NCI-H446 (cell line): ENCODE results near the gene ETS1.

Experiments used
- DNase-seq, 2 experiments: peaks; one replicate each; lab custom pipeline; 2025; lab: John Stamatoyannopoulos, UW

ETS1 gene

GRCh38 chr11:128482512-128483191 is 104.7 kb downstream of the ETS1 start:
- DNase-seq = no peak

- no peak for DNase-seq
Measured at GRCh38 chr11:128482092-128482491, 105.3 kb downstream of the ETS1 start.

GRCh38 chr11:128481135-128481534 is 106.2 kb downstream of the ETS1 start:
- DNase-seq = no peak

DNA sequence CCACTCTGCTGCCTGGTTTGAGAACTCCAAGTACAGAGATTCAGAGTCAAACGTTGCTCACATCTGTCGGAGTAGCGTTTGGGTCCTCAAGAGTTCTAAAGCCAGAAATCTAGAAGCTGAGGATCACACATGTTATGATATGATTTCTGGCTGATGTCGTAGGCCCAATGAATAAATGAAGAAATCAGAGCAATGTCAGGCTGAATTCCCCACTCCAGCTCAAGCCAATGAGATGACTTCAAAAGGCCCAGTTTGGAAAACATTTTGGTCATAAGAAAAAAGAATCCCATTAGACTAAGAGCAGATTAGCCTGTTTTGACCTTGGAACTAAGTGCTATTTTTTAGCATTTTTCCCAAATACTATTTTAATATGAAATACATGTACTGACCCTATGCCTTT is 106.7 kb downstream of the ETS1 start:
- DNase-seq = no peak

- no peak for DNase-seq
Measured at GRCh38 chr11:128480066-128480465, 107.3 kb downstream of the ETS1 start.

DNA sequence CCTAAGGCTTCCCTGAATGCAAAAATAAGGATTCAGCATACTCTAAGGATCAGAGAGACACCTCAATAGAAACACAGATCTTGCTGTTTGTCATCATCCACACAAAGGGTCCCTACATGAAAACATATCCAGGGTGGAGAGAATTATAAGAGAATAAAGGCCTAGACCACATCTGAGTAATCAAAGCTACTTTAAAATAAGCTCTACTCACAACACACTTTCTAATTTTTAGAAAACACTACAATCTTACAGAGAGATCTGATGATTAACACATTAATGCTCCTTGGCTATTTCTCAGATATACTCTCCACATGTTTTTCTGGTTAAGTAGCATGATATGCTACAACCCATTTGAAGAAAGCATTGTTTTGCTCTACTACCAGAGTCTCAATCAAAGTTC is 108.2 kb downstream of the ETS1 start:
- no peak for DNase-seq

GRCh38 chr11:128478305-128478704 is 109.1 kb downstream of the ETS1 start:
- DNase-seq = no peak

- DNase-seq = no peak
Measured at GRCh38 chr11:128477811-128478210, 109.5 kb downstream of the ETS1 start.

GRCh38 chr11:128477278-128477677 is 110.1 kb downstream of the ETS1 start:
- no peak for DNase-seq

- no peak for DNase-seq
Measured at GRCh38 chr11:128476729-128477128, 110.6 kb downstream of the ETS1 start.

GRCh38 chr11:128476049-128476448 is 111.3 kb downstream of the ETS1 start:
- DNase-seq = no peak

- no peak for DNase-seq
Measured at GRCh38 chr11:128474036-128474874, 113.1 kb downstream of the ETS1 start.

DNA sequence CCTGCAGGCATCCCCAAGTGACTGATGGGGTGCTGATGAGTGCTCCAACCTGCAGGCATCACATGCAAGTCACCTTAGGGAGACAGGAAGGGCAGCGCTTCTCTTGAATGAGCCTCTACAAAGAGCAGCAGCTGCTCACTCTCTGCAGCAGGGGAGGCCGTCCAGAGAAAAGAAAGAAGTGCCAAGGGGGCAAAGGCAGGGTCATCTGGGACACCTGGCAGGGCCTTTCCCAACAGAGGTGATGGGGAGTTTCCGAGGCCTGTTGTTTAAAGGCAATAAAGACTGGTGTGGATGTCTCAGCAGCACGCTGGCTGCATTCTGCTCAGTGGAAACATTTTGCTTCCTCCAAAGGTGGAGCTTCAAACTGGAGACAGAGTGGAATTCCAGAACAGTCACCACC is 113.7 kb downstream of the ETS1 start:
- DNase-seq = no peak

DNA sequence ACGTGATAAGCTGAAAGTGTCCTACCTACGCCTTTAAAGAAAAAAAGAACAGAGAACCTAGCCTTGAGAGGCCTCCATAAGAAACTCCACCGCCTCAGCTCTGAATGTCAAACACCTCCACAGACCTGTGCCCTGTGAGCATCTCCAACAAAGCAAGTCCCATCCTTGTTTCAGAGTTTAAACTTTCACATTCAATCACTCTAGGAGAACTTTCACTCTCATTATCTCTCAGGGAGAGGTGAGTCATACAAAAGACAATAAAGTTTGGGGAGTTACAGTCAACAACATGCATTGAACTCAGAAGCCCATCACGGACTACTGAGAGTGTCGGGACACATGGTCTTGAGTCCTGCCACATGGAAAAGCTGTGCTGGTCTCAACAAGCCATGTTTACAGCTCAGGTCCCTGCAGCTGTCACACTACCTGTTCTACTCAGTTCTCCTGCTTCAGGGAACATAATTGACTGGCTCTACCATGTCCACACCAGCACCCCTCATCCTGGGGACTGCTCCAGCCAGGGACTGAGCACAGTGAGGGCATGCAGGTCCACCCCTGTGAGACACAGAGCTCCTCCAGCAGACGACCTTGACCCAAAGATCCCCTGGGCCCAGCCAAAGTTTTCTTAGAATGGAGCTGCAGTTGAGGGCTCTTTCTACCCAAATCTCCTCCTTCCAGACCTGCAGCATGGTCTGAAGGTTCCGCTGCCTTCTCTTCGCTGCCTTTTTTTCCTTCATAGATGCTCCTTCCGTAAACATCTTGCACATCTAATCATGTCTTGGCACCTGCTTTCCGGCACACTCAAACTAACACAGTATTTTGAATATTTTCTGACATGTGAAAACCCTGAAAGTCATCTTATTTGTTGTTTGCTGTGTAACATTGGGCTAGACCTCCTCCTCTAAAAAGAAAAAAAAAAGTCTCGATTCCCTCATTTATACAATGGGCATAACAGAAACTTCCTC is 114.9 kb downstream of the ETS1 start:
- no peak for DNase-seq

GRCh38 chr11:128471138-128471661 is 116.2 kb downstream of the ETS1 start:
- no peak for DNase-seq

DNA sequence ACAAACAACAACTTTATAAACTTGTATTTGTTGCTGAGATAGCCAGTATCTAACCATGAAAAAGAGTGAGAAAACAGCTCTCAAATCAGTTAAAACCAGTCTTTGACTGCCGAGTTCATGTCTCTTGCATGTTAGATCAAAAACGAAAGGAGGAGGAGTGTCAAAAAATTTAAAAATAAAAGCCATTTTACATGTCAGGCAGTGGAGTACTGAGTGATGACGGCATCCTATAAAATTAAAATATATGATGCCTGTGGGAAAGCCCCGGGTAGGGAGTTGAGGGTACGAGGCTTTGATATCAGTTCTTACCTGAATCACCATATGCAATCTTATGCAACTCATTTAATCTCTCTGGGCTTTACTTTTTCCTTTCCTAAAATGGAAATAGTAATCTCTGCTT is 117.3 kb downstream of the ETS1 start:
- no peak for DNase-seq

- no peak for DNase-seq
Measured at GRCh38 chr11:128469220-128469619, 118.1 kb downstream of the ETS1 start.

DNA sequence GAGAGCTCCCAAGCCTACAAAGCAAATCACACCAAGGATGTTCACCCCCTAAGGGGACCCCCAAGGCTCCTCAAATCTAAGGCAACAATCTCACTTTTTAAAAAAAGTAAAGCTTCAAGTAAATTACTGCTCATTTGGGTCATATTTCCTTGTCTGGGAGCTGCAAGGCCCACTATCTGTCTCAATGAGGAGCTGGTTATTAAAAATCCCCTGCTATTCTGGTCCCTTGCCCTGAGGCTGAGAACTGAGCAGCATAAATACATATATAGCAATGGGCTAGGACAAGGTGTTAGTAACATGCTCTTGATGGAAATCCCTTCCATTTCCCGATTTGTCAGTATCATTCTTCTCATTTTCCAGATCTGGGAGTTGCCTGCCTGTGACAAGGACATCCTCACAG is 119.2 kb downstream of the ETS1 start:
- DNase-seq = no peak

- DNase-seq = no peak
Measured at GRCh38 chr11:128467610-128468041, 119.7 kb downstream of the ETS1 start.

DNA sequence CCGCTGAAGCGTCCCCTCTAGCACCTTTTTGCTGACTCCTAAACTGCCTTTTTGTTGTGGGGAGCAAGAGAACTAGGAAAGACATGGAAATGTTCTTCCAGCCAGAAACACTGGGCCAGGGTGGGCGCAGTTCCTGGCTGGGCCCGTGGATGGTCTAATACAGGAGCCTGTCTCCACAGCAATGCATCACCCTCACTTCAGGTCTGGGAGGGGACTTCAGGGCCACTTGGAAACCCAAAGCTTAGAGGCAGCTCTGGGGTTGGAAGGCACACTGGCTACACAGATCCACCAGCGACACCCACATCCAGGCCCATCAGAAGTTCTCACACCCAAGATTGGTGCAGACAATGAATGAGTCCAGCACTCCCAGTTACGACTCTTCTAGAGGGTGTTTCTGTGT is 120.3 kb downstream of the ETS1 start:
- DNase-seq = no peak

DNA sequence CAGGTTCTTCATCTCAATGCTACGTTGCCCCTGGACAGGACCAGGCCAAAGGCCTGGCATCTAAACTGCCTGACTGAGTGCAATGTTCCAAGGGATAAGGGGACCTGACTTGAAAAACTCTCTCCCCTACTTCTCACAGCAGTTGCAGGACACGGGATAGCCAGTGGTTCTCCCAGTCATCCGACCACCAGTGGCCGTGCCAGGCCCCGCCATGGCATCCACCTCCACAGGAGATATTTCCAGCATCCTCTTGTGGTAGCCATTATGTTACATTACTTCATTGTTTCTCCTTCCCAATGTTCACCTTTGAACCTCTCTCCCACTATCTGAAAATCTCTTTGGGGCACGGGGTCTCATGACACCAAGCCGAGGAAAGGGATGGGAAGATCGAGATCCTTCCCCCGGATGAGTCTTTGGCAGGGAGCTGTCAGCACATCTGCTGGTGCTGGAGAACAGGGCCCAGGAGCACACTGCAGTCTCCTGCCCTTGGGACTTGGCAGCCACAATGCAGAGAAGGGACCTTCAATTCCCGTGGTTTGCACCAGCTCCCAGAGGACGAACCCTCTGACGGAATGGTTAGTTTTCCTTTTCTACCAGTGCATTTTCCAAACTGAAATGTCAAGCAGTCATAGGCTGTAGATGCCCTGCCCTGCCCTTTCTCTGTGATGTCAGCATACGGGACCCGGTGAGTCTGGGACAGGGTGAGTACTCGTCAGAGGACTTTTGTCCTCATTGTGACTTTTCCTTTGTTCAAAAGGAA is 121.2 kb downstream of the ETS1 start:
- no peak for DNase-seq
